SK-N-MC (cell line): ENCODE results near the gene C12orf56.

ENCODE experiments used
- EZH2 ChIP-seq: fragments of 200-600 bp; sonication (generic); IDR thresholded peaks from one replicate; pipeline ENCODE4 v1.6.1; 2017; ENCODE audit warnings: antibody characterized with exemption
- POLR2AphosphoS5 ChIP-seq: IDR thresholded peaks from 2 replicates; pipeline ENCODE4 v1.6.1; 2012; ENCODE audit warnings: mild to moderate bottlenecking, low read depth, low read length, borderline replicate concordance

GRCh38 chr12:64403707-64404469 lies 13.3 kb upstream of the C12orf56 start, which contains the start of gene XPOT:
- TF ChIP-seq EZH2 (no peak), POLR2AphosphoS5 (peak; percentile 95)
